HL-60 (cell line): ENCODE data around the gene XXYLT1.

Experiments
- CTCF ChIP-seq: IDR thresholded peaks from one replicate; pipeline ENCODE4 v1.5.1; 2011; ENCODE audit warnings: low read length, control low read depth, inconsistent platforms; ENCODE audit not compliant: insufficient read depth
- GABPA ChIP-seq: IDR thresholded peaks from 2 replicates; pipeline ENCODE4 v1.6.1; 2012; ENCODE audit warnings: low read depth
- POLR2AphosphoS5 ChIP-seq: IDR thresholded peaks from 2 replicates; pipeline ENCODE4 v1.6.1; 2012; ENCODE audit warnings: low read depth
- REST ChIP-seq: IDR thresholded peaks from 2 replicates; pipeline ENCODE4 v1.6.1; 2012; ENCODE audit warnings: low read depth; ENCODE audit not compliant: insufficient replicate concordance
- SPI1 ChIP-seq: IDR thresholded peaks from 2 replicates; pipeline ENCODE4 v1.6.1; 2012; ENCODE audit warnings: low read depth, mild to moderate bottlenecking, borderline replicate concordance

- no peak for TF ChIP-seq CTCF
- no peak for TF ChIP-seq POLR2AphosphoS5
- no peak for TF ChIP-seq REST
- no peak for TF ChIP-seq SPI1
- TF ChIP-seq GABPA: no peak
Measured at GRCh38 chr3:195102609-195103467, 168.1 kb downstream of the XXYLT1 start.
